HK-2 (cell line): ENCODE data around the gene CD72.
"Not testable (repeated sequence)": the region's sequence is repeated elsewhere in the genome, so short reads cannot be mapped to it uniquely, and the experiment has no call there.

Source experiments
- DNase-seq: peaks from one replicate; pipeline ENCODE4 v3.0.0-alpha.2; 2018; ENCODE audit not compliant: unreplicated experiment

The CD72 gene

GRCh38 chr9:35593581-35593980, 24.6 kb downstream of the CD72 start:
- DNase-seq = no peak

DNA sequence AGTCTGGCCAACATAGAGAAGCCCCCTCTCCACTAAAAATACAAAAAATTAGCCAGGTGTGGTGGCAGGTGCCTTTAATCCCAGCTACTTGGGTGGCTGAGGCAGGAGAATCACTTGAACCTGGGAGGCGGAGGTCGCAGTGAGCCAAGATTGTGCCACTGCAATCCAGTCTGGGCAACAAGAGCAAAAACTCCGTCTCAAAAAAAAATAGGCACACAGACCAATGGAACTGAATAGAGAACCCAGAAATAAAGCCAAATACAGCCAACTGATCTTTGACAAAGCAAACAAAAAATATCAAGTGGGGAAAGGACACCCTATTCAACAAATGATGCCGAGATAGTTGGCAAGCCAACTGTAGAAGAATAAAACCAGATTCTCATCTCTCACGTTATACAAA, 29.7 kb downstream of the CD72 start:
- DNase-seq = not testable (repeated sequence)

GRCh38 chr9:35584681-35585080, 33.5 kb downstream of the CD72 start:
- DNase-seq = not testable (repeated sequence)

- DNase-seq = not testable (repeated sequence)
Observed at GRCh38 chr9:35583521-35583920, 34.7 kb downstream of the CD72 start.

GRCh38 chr9:35579659-35580227, 38.5 kb downstream of the CD72 start:
- DNase-seq = not testable (repeated sequence)

DNA sequence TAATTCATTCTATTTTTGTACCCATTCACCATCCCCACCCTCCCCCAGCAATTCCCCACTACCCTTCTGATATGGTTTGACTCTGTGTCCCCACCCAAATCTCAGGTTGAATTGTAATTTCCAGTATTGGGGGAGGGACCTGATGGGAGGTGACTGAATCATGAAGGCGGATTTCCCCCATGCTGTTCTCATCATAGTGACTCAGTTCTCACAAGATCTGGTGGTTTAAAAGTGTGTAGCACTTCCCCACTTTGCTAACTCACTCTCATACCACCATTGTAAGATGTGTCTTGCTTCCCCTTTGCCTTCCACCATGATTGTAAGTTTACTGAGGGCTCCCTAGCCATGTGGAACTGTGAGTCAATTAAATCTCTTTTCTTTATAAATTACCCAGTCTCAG, 39.1 kb downstream of the CD72 start:
- no peak for DNase-seq

DNA sequence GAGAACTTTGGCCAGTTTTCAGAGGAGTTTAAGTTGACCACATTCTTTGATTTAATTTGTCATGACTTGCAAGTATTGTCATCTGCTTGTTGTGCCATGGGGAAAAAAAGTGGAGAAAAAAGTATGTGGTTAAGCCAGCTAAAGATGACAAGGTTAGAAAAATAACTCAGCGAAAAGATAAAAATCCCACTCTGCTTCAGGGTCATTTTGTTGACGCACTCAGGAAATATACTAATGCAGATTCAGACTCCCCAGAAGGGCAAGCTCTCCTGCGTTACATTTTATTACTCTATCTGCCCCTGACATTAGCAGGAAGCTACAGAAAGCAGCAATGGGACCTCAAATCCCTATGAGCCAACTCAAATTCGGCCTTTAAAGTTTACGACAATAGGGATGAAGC, 40.7 kb downstream of the CD72 start:
- no peak for DNase-seq

DNA sequence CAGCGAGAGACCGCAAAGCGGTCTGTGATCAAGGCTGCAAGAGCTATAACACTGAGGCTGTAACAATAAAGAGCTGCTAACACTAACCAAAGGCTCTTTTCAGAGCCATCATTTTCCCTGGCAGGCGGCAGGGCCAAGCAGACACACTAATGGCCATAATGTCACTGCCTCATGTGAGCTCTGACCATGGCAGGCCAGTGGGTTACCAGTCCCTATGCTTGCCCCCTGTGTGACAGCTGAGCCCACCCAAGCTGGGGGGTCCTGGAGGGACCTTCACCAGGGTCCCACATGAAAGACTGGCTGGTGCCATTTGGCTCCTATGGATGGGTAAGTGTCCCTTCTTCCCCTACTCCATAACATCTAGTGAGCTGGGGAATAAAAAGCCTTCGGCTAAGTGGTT, 42.7 kb downstream of the CD72 start:
- no peak for DNase-seq

- no peak for DNase-seq
Observed at GRCh38 chr9:35574578-35575122, 43.6 kb downstream of the CD72 start.

DNA sequence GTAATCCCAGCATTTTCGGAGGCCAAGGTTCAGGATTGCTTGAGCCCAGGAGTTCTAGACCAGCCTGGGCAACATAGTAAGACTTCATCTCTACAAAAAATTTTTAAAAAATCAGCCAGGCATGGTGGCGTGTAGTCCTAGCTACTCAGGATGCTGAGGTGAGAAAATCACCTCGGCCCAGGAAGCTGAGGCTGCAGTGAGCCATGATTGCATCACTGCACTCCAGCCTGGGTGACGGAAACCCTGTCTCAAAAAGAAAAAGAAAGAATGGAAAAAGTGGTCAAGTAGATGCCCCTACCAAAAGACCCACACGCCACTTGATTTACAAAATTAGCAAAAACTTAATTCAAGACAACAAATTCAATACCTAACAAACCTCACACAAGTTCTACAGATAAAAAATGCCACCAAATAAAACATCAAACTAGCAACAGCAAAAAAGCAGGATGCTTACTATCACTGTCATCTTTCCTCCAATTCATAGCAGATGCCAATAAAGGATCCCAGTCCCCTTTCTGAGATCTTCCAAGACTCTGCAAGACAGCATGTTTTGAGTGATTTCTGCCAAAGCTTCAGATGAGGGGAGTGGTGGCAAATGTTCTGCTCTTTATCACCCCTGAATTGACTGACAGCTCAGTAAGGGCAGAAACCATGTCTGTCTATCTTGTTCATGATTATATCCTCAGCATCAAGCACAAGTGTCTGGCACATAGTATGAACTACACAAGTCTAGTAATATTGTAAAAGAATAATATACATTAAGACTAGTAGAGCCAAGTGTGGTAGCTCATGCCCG, 47.3 kb downstream of the CD72 start:
- no peak for DNase-seq

DNA sequence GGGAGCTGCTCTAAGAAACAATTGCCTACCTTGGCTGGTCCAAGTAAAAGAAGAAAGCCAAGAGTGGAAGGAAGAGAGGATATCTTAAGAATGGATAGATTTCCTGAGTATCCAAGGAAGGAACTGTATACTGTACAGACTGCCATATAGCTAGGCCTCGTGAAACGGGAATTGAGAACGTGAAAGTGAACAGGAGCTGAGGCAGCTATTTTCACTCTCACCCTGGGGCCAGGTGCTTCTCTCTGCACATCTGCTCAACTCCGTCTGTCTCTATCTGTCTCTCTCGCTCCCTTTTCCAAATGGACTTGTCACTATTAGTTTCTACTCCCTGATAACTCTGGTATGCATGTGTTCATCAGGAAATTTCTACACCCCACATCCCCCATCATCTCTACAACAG, 49.0 kb downstream of the CD72 start:
- no peak for DNase-seq

- no peak for DNase-seq
Observed at GRCh38 chr9:35568196-35568595, 50.0 kb downstream of the CD72 start.

GRCh38 chr9:35566417-35566816, 51.8 kb downstream of the CD72 start:
- no peak for DNase-seq

DNA sequence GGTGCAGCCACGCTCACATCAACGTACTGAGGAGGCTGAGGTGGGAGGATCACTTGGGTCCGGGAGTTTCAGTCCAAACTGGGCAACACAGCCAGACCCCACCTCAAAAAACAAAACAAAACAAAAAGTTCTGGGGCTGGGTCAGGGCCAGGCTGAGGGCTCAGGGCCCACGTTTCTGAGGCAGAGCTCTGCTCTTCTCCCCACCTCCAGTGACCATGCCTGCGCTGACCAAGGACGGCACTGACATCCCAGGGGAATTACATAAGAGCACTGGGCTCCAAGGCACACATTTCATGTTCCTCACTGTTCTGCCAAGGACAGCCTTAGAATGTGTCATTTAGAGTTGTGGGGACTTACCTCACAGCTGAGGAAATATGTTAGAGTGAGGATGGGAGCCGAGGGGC, 53.6 kb downstream of the CD72 start:
- no peak for DNase-seq

GRCh38 chr9:35563791-35564197, 54.4 kb downstream of the CD72 start:
- DNase-seq = no peak

DNA sequence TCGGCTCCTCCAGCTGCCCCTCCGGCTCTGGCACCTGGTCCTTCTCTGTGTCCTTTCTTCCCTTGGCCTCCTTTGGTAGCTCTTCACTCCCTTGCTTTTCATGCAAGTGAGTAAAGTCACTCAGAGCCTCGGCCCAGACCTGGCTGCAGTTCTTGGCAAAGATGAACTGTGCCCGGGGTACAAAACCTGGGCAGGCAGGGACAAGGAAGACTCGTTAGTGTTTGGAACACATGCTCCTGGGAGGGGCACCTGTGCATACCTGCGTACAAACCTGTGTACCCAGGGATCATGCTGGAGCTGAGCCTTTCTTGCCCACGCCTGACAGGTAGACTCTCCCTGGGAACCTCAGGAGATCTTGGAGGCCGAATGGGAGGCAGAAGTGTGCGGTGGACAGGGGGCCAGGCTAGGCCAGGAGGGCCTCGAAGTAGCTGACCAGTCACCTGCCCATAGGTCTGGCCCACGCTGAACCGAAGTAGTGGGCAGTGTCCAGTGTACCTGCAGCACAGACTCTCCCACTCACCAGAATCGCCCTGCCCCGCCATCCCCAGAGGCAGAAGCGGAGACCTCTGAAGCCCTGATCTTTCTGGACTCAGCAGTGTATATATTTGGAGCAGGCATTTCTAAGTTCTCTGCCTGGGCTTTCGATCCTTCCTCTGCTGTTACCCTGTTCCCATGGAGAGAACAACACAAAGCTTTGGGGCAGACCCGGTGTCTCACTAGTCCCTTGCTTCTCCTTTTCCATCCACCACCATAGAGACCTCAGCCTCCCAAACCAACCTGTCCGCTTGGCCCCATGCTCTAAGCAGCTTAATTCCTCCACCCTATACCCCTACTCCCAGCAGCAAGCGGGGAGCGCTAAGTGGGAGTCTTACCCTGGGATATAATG, 55.1 kb downstream of the CD72 start:
- no peak for DNase-seq

DNA sequence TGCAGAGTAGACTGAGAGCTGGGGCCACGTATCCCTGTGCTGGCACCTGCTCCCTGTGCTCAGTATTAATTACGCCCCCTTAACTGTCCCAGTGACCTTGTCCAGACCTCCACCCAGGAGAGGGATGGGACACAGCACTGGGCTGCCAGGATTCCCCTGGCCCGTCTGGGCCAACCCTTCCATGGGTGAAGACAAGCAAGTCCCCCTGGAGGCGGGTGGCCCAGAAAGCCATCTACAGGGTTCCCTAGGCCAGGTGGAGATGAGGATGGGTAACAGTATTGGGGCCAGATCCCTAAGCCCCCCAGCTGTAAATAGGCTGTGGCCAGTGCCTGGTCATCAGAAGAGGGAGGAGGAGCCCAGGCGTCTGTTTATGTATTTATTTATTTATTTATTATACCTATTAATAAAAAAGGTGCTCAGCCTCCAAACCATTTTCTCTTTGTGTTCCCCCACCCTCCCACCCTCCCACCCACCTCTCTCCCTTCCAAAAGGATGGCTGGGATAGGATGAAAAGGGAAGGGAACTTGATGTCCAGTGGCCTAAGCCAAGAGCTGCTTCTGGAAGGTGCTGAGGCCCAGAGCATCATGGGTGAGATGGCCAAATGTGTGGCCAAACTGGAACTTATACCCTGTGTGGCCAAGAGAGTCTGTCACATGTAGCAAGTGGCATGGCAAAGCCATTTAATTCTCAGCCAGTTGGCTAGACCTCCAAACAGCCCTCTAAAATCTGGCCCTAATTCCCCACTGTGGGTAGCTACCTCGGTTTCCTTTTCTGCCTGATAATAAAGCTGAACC, 56.5 kb downstream of the CD72 start:
- DNase-seq = no peak

DNA sequence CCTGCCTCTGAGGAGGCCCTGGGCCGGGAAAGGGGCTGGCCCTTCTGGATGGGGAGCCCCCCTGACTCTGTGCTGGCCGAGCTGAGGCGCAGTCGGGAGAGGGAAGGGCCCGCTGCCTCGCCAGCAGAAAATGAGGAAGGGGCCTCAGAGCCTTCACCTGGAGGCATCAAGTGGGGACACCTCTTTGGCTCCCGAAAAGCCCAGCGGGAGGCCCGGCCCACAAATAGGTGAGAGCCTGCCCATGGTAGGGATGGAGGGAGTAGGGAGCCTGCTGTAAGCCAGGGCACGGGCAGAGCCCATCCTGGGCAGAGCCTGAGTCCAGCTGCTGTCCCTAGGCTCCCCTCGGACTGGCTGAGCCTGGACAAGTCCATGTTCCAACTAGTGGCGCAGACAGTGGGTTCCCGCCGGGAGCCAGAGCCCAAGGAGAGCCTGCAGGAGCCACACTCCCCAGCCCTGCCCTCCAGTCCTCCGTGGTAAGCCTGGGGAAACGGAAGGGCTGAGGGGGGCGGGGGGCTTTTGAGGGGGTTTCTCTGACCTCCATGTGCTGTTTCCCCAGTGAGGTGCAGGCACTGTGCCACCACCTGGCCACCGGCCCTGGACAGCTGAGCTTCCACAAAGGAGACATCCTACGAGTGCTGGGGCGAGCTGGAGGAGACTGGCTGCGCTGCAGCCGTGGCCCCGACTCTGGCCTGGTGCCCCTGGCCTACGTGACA, 57.4 kb downstream of the CD72 start:
- no peak for DNase-seq
